ENCODE results near the gene CEP72.

CEP72 gene

DNA sequence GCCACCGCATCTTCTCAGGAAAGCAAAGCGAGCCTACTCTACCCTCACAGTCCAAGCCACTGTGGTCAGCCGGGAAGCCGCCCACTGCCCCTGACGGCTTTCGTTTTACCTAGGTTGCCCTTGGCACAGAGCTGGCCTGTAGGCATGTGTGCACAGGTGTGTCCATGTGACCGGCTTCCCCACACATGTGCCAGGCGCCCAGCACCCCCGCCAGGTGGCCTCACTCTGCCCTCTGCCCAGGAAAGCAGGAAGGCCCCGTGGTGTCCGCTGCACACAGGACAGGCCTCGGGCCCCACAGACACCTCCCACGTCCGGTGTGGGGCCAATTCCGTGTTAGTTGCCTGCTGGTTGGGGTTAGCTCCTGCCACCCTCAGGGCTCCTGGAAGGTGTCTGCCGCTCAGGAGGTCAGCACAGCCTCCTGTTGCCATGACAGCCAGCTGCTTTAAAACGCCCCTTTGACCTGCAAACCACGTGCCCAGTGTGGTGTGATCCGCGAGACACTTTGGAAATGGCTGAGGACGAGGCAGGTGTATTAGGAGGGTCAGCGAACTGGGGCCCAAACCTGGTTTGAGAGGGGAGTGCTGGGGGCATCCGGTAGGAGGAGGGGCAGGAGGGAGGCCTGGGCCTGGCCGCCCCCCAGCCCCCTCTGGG, 52.3 kb downstream of the CEP72 start:
- Histone ChIP-seq H3K4me3 (ENCODE audit: low read length) (no peak overlapping the region), H3K9ac (ENCODE audit: low read length) (no peak overlapping the region), H4K20me1 (ENCODE audit: insufficient read depth, low read length) (no peaks in the 10 kb centered on the region), H3K4me1 (ENCODE audit: low read length) (peaks cover 4% of the 10 kb centered on the region), H3K36me3 (replicated peaks; ENCODE audit: low read depth, low read length) (peaks cover 12% of the 10 kb centered on the region), H2AFZ (ENCODE audit: low read depth, low read length) (no peak overlapping the region), H3K79me2 (ENCODE audit: low read length) (no peaks in the 10 kb centered on the region), H3K27ac (ENCODE audit: low read length) (no peak overlapping the region), H3K27me3 (ENCODE audit: low read depth, low read length) (no peaks in the 10 kb centered on the region), H3K4me2 (ENCODE audit: low read length) (no peak overlapping the region), H3K9me3 (ENCODE audit: insufficient read depth, low read length) (no peaks in the 10 kb centered on the region)
- TF ChIP-seq, protein P1, sequence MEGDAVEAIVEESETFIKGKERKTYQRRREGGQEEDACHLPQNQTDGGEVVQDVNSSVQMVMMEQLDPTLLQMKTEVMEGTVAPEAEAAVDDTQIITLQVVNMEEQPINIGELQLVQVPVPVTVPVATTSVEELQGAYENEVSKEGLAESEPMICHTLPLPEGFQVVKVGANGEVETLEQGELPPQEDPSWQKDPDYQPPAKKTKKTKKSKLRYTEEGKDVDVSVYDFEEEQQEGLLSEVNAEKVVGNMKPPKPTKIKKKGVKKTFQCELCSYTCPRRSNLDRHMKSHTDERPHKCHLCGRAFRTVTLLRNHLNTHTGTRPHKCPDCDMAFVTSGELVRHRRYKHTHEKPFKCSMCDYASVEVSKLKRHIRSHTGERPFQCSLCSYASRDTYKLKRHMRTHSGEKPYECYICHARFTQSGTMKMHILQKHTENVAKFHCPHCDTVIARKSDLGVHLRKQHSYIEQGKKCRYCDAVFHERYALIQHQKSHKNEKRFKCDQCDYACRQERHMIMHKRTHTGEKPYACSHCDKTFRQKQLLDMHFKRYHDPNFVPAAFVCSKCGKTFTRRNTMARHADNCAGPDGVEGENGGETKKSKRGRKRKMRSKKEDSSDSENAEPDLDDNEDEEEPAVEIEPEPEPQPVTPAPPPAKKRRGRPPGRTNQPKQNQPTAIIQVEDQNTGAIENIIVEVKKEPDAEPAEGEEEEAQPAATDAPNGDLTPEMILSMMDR (IDR thresholded peaks at IDR 0.05; ENCODE audit: low read depth, low read length): no peak
- no peak for TF ChIP-seq EZH2phosphoT487 (IDR thresholded peaks at IDR 0.05; ENCODE audit: low read depth)

DNA sequence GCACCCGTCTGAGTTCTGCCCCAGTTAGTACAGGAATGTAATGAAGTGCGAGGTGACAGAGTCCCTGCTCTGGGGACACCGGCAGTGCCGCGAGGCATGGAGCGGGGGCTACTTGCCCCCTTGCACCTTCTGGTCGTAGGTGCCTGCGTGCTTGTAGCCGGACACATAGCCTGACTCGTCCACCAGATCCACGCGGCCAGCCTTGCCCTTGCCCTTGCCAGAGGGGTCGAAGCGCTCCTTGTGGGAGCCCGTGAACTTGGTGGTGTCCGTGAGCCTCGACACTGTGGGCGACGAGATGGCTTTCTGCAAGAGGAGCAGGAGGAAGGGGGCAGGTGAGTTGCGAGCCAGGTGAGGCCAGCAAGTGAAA, 52.8 kb downstream of the CEP72 start:
- no peaks in the 10 kb centered on the region for H3K79me2 ChIP-seq (ENCODE audit: low read length)
- H2AFZ ChIP-seq (ENCODE audit: low read depth, low read length): no peak overlapping the region
- no peak overlapping the region for H3K9ac ChIP-seq (ENCODE audit: low read length)
- H3K4me3 ChIP-seq (ENCODE audit: low read length): no peak overlapping the region
- TF ChIP-seq, protein P1 (IDR thresholded peaks at IDR 0.05; ENCODE audit: low read depth, low read length): no peak
- TF ChIP-seq EZH2phosphoT487 (IDR thresholded peaks at IDR 0.05; ENCODE audit: low read depth): no peak
- peaks cover 9% of the 10 kb centered on the region for H3K4me1 ChIP-seq (ENCODE audit: low read length)
- peaks cover 8% of the 10 kb centered on the region for H3K36me3 ChIP-seq (replicated peaks; ENCODE audit: low read depth, low read length)
- H3K27ac ChIP-seq (ENCODE audit: low read length): no peak overlapping the region
- no peak overlapping the region for H3K4me2 ChIP-seq (ENCODE audit: low read length)
- no peaks in the 10 kb centered on the region for H3K9me3 ChIP-seq (ENCODE audit: insufficient read depth, low read length)
- H4K20me1 ChIP-seq (ENCODE audit: insufficient read depth, low read length): peaks cover 3% of the 10 kb centered on the region; the same call in 1 of the 2 replicates
- no peaks in the 10 kb centered on the region for H3K27me3 ChIP-seq (ENCODE audit: low read depth, low read length)

DNA sequence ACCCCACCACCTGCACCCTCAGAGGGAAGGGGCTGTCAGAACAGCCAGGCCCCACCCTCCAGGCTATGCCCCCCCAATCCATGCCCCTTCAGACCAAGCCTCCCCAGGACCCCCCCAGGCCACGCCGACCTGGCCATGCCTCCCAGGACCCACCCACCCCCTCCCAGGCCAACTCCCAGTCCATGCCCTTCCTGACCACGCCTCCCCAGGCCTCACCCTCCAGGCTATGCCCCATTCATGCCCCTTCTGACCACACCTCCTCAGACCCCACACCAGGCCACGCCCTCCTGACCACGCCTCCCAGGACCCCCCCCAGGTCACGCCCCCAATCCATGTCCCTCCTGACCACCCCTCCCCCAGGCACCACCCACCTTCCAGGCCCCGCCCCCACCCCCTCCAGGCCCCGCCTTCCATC, 53.4 kb downstream of the CEP72 start:
- Histone ChIP-seq H3K27me3 (ENCODE audit: low read depth, low read length) (no peaks in the 10 kb centered on the region), H3K36me3 (replicated peaks; ENCODE audit: low read depth, low read length) (peaks cover 8% of the 10 kb centered on the region), H3K4me3 (ENCODE audit: low read length) (no peak overlapping the region), H2AFZ (ENCODE audit: low read depth, low read length) (no peak overlapping the region), H3K9ac (ENCODE audit: low read length) (no peak overlapping the region), H3K9me3 (ENCODE audit: insufficient read depth, low read length) (no peaks in the 10 kb centered on the region), H3K4me2 (ENCODE audit: low read length) (no peak overlapping the region), H3K27ac (ENCODE audit: low read length) (no peak overlapping the region), H4K20me1 (ENCODE audit: insufficient read depth, low read length) (peaks cover 7% of the 10 kb centered on the region; the same call in 1 of the 2 replicates), H3K79me2 (ENCODE audit: low read length) (no peaks in the 10 kb centered on the region), H3K4me1 (ENCODE audit: low read length) (peaks cover 10% of the 10 kb centered on the region)
- TF ChIP-seq, protein P1 (IDR thresholded peaks at IDR 0.05; ENCODE audit: low read depth, low read length): no peak
- no peak for TF ChIP-seq EZH2phosphoT487 (IDR thresholded peaks at IDR 0.05; ENCODE audit: low read depth)

DNA sequence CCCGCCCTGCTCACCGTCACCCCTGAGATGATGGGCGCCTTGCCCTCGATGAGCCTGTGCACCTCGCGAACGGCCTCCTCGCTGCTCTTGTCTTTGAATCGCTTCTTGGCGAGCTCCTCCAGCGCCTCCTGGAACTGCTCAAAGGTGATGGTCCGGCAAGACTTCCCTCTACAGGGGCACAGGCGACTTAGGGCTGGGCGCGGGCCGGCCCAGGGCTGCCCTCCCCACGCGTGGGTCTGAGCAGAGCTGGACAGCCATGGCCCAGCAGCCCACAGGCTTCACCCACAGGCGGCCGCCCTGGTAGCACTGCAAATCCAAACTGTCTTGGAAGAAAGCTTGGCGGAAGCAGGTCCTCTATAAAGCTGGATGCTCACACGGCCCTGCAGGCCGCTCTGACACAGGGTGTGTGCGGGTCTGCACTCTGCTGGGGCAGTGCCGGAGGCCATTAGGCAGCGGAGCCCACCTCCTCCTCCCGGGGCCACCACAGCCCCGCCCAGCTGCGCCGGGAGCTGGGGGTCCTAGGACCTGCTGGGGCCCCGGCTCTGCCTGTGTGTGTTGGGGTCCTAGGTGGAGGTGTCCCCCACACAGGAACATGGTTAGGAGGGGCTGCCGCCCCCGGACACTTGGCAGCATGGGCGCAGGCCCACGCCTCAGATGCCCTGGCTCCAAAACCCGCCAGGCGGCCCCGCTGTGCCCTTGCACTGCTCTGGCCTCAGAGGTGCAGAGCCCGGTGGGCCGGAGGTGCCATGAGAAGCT, 54.0 kb downstream of the CEP72 start:
- H3K4me3 ChIP-seq (ENCODE audit: low read length): no peak overlapping the region
- H3K4me2 ChIP-seq (ENCODE audit: low read length): no peak overlapping the region
- TF ChIP-seq EZH2phosphoT487 (IDR thresholded peaks at IDR 0.05; ENCODE audit: low read depth): no peak
- TF ChIP-seq, protein P1 (IDR thresholded peaks at IDR 0.05; ENCODE audit: low read depth, low read length): no peak
- H3K27me3 ChIP-seq (ENCODE audit: low read depth, low read length): no peaks in the 10 kb centered on the region; the same call in 1 of the 2 replicates
- no peaks in the 10 kb centered on the region for H3K79me2 ChIP-seq (ENCODE audit: low read length)
- H3K9ac ChIP-seq (ENCODE audit: low read length): no peak overlapping the region
- peaks cover 11% of the 10 kb centered on the region for H3K4me1 ChIP-seq (ENCODE audit: low read length)
- H4K20me1 ChIP-seq (ENCODE audit: insufficient read depth, low read length): peaks cover 7% of the 10 kb centered on the region; the same call in 1 of the 2 replicates
- H2AFZ ChIP-seq (ENCODE audit: low read depth, low read length): no peak overlapping the region
- H3K36me3 ChIP-seq (replicated peaks; ENCODE audit: low read depth, low read length): peaks cover 8% of the 10 kb centered on the region
- no peaks in the 10 kb centered on the region for H3K9me3 ChIP-seq (ENCODE audit: insufficient read depth, low read length)
- H3K27ac ChIP-seq (ENCODE audit: low read length): no peak overlapping the region

All from OCI-LY3 (cell line).